ENCODE measurements around the gene WWOX. TPM values are rescaled to one million over a fixed set of nuclear protein-coding genes. Genes with fewer than 3 reads are reported as not detected.

Gene WWOX
- total and polyA plus RNA-seq, 2 of the 4 experiments (the other 2 are of a cell fraction) = 2.7 to 5.4 TPM

GRCh38 chr16:79064256-79064972 lies 965.0 kb downstream of the WWOX start:
- H3K23ac ChIP-seq (ENCODE audit: low read depth, low read length) = no peak overlapping the region
- H3K9me1 ChIP-seq (ENCODE audit: insufficient read depth, low read length) = no peaks in the 10 kb centered on the region
- intact Hi-C loops (cut with micrococcal nuclease) = no loop called here
- no peak overlapping the region for H2AK5ac ChIP-seq (ENCODE audit: low read depth, low read length)
- no peak overlapping the region for H3K9ac ChIP-seq (ENCODE audit: low read depth, low read length)
- H3K4ac ChIP-seq (ENCODE audit: low read depth, low read length) = no peak overlapping the region
- H2BK15ac ChIP-seq (ENCODE audit: low read depth, low read length) = no peak overlapping the region
- no peaks in the 10 kb centered on the region for H3K79me1 ChIP-seq (ENCODE audit: low read depth in 1 of 2, low read length in 2 of 2)
- H2AFZ ChIP-seq (replicated peaks; ENCODE audit: low read length, poor library complexity) = no peak overlapping the region
- H3K18ac ChIP-seq (ENCODE audit: low read depth, low read length) = no peak overlapping the region
- no peak overlapping the region for H2AK9ac ChIP-seq (replicated peaks; ENCODE audit: low read depth, low read length, poor library complexity)
- no peak overlapping the region for H2BK5ac ChIP-seq (ENCODE audit: low read depth, low read length, poor library complexity, severe bottlenecking)
- no peaks in the 10 kb centered on the region for H4K20me1 ChIP-seq (ENCODE audit: insufficient read depth, low read length)
- no peaks in the 10 kb centered on the region for H3K4me1 ChIP-seq (ENCODE audit: control insufficient read depth, insufficient read depth, low read length)
- no peak overlapping the region for H4K5ac ChIP-seq (ENCODE audit: low read depth, low read length)
- H3K36me3 ChIP-seq (ENCODE audit: control insufficient read depth, insufficient read depth, low read length) = no peaks in the 10 kb centered on the region
- POLR2A ChIA-PET (ENCODE audit: unreplicated experiment) = no interaction called here
- no peak overlapping the region for H4K91ac ChIP-seq (ENCODE audit: insufficient read depth, low read depth, low read length)
- H3K9me3 ChIP-seq (ENCODE audit: control insufficient read depth, insufficient read depth, low read length) = peaks cover 22% of the 10 kb centered on the region
- no peak overlapping the region for H3K4me3 ChIP-seq (ENCODE audit: insufficient read depth, low read depth, low read length)
- H3K4me2 ChIP-seq (ENCODE audit: low read depth, low read length) = no peak overlapping the region
- H3K56ac ChIP-seq (ENCODE audit: extremely low read depth, insufficient read depth, low read length) = no peak overlapping the region
- no peak overlapping the region for H2BK120ac ChIP-seq (ENCODE audit: low read depth, low read length)
- CTCF ChIA-PET = no interaction called here
- in situ Hi-C loops (cut with MboI; ENCODE audit: low sequenced_read_pairs) = no loop called here
- H3K27ac ChIP-seq (ENCODE audit: insufficient read depth, low read length) = no peak overlapping the region
- TF ChIP-seq RFX5 (IDR thresholded peaks at IDR 0.05; ENCODE audit: low read depth, low read length) (no peak), RAD21 (IDR thresholded peaks at IDR 0.05; ENCODE audit: low read length) (no peak), CHD1 (IDR thresholded peaks at IDR 0.05; ENCODE audit: low read depth, low read length) (no peak), POLR2A (IDR thresholded peaks at IDR 0.05; ENCODE audit: low read depth, low read length) (no peak), MAFK (IDR thresholded peaks at IDR 0.05; ENCODE audit: low read depth, low read length) (peak; percentile 100), CTCF (conservative IDR thresholded peaks at IDR 0.05; ENCODE audit: low read depth, low read length) (no peak)
- TF ChIP-seq, protein P1, sequence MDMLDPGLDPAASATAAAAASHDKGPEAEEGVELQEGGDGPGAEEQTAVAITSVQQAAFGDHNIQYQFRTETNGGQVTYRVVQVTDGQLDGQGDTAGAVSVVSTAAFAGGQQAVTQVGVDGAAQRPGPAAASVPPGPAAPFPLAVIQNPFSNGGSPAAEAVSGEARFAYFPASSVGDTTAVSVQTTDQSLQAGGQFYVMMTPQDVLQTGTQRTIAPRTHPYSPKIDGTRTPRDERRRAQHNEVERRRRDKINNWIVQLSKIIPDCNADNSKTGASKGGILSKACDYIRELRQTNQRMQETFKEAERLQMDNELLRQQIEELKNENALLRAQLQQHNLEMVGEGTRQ (IDR thresholded peaks at IDR 0.05; ENCODE audit: low read depth, low read length) = no peak
- DNase-seq = no peak
- ATAC-seq (ENCODE audit: low read depth) = no peak
- dilution Hi-C loops (cut with HindIII; ENCODE audit: low sequenced_read_pairs, unreplicated experiment) = no loop called here
- no peak overlapping the region for H4K8ac ChIP-seq (ENCODE audit: low read depth in 2 of 2, low read length in 2 of 2)
- H3K14ac ChIP-seq (replicated peaks; ENCODE audit: low read depth, low read length) = no peak overlapping the region
- BruUV-seq (replicated peaks) = no TSS peak
- H3K27me3 ChIP-seq (ENCODE audit: control insufficient read depth, insufficient read depth, low read length) = no peaks in the 10 kb centered on the region
- 67% methylated on average over 6 of the region's 15 CpGs; no CpG with 5 or more reads in 1 of the 2 experiments for WGBS, 2 experiments (ENCODE audit: extremely low coverage in 2 of 2, insufficient read length in 1 of 2)
- no peak overlapping the region for H2BK20ac ChIP-seq (ENCODE audit: low read depth, low read length)
